Muscle layer of duodenum (tissue), 2 donors: Measurements from ENCODE around the gene SLC9C1.

Source experiments
- H3K27ac ChIP-seq: one replicate; pipeline ENCODE4 v1.7.0; 2013; ENCODE audit warnings: mild to moderate bottlenecking, low read length
- H3K27me3 ChIP-seq: one replicate; pipeline ENCODE4 v1.7.0; 2013; ENCODE audit warnings: low read depth, mild to moderate bottlenecking, control low read depth, low read length
- H3K36me3 ChIP-seq, 2 donors: one replicate each; pipeline ENCODE4 v1.7.0; 2013; ENCODE audit warnings: low read length in 2 of 2, control low read depth in 1 of 2, mild to moderate bottlenecking in 1 of 2; ENCODE audit not compliant: insufficient read depth in 2 of 2, control insufficient read depth in 1 of 2
- H3K4me1 ChIP-seq, 2 donors: one replicate each; pipeline ENCODE4 v1.7.0; 2013; ENCODE audit warnings: low read length in 2 of 2, mild to moderate bottlenecking in 2 of 2, control low read depth in 1 of 2, moderate library complexity in 1 of 2; ENCODE audit not compliant: insufficient read depth in 2 of 2, control insufficient read depth in 1 of 2
- H3K4me3 ChIP-seq, 2 donors: one replicate each; pipeline ENCODE4 v1.7.0; 2013; ENCODE audit warnings: low read length in 2 of 2, low read depth in 1 of 2, mild to moderate bottlenecking in 1 of 2
- H3K9me3 ChIP-seq, 2 donors: one replicate each; pipeline ENCODE4 v1.7.0; 2013; ENCODE audit warnings: low read length in 2 of 2, control low read depth in 1 of 2, mild to moderate bottlenecking in 1 of 2; ENCODE audit not compliant: control insufficient read depth in 1 of 2
- donor health status: healthy.

The SLC9C1 gene

DNA sequence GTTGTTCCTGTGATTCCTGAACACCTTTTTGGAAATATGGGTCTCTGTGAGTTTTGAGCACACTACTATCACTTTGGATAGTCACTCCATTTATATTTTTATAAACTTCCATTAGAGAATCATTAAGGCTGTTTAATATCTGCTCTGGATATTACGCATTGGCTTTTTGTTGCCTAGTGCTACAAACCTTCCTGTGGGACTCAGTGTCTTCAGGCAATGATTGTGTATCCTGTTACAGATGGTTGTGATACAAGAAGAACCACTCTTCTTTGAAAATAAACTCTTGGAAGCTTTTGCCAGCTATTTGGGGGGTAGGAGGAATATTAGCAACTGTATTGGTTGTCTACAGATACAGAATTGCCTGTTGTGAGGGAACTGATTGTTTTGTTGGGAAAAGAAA, 176.6 kb downstream of the SLC9C1 start:
- no peaks in the 10 kb centered on the region for H3K9me3 ChIP-seq
- no peak overlapping the region for H3K4me3 ChIP-seq
- H3K27ac ChIP-seq, result no peak overlapping the region
- H3K4me1 ChIP-seq, result no peaks in the 10 kb centered on the region
- H3K27me3 ChIP-seq, result no peaks in the 10 kb centered on the region
- H3K36me3 ChIP-seq, result no peaks in the 10 kb centered on the region

GRCh38 chr3:112116748-112117186, 177.2 kb downstream of the SLC9C1 start:
- H3K4me1 ChIP-seq, result no peaks in the 10 kb centered on the region
- no peaks in the 10 kb centered on the region for H3K36me3 ChIP-seq
- no peaks in the 10 kb centered on the region for H3K9me3 ChIP-seq
- no peaks in the 10 kb centered on the region for H3K27me3 ChIP-seq
- H3K27ac ChIP-seq, result no peak overlapping the region
- H3K4me3 ChIP-seq, result peak overlapping the region in 1 of 2 donors; percentile 30

- Histone ChIP-seq H3K27me3 (no peaks in the 10 kb centered on the region), H3K9me3 (no peaks in the 10 kb centered on the region), H3K27ac (no peak overlapping the region), H3K4me3 (no peak overlapping the region), H3K4me1 (no peaks in the 10 kb centered on the region), H3K36me3 (no peaks in the 10 kb centered on the region)
These were observed 178.1 kb downstream of the SLC9C1 start for GRCh38 chr3:112115806-112116383.

GRCh38 chr3:112115161-112115739, 178.8 kb downstream of the SLC9C1 start:
- Histone ChIP-seq H3K4me3 (no peak overlapping the region), H3K27ac (no peak overlapping the region), H3K4me1 (no peaks in the 10 kb centered on the region), H3K36me3 (no peaks in the 10 kb centered on the region), H3K9me3 (no peaks in the 10 kb centered on the region), H3K27me3 (no peaks in the 10 kb centered on the region)

DNA sequence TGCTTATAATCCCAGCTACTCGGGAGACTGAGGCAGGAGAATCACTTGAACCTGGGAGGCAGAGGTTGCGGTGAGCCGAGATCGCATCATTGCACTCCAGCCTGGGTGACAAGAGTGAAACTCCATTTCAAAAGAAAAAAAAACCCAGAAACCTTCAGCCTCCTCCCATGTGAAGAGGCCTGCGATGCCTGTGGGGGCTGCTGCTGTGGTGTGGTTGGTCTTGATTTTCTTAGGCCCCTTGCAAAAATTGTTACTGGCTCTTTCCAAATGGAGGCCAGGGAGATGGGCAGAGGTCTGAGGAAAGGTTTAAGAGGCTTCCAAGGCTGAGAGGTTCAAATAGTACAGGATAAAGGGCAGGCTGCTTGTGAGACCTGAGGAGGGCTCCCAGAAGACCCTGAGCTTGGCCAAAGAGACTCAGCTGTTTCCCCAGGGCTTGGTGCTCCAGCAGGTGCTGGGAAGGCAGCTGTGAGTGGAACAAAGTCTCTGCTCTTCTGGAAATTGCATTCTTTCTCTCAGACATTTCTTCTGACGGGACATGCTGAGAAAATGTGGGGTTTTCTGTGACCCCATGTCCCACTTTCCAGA, 179.3 kb downstream of the SLC9C1 start:
- Histone ChIP-seq H3K4me3 (no peak overlapping the region), H3K4me1 (no peaks in the 10 kb centered on the region), H3K9me3 (no peaks in the 10 kb centered on the region)

DNA sequence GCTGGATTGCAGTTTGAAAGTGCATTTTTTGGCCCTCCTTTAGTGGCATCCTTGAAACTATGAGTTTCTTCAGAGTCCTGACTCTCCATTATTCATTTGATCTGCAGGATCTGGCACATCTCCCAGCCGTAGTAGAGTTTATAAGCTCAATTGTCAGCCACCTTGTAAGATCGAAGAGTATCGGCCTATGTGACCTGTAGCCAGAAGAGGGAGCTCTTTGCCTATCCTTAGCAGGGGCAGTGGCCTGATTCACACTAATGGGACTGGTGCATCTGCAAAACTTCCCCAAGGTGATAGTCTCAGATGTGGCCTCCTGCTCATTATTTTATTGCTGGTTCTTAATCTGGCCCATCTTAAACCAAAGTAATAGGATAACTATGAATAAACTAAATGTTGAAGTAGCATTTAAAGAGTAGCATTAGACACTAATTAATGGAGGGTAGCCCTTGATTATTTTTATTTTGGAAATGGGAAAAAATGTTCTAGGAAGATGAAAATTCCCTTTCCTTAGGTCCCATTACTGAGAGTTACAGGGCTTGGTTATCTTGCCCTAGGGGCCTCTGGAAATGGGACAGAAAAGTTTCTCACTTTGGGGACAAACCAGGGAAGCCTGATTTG, 182.1 kb downstream of the SLC9C1 start:
- Histone ChIP-seq H3K9me3 (no peaks in the 10 kb centered on the region), H3K4me3 (no peak overlapping the region), H3K27me3 (no peaks in the 10 kb centered on the region), H3K36me3 (no peaks in the 10 kb centered on the region), H3K4me1 (no peaks in the 10 kb centered on the region), H3K27ac (no peak overlapping the region)

More for the DNA sequence above, 179.3 kb downstream of the SLC9C1 start:
- Histone ChIP-seq H3K27ac (no peak overlapping the region), H3K27me3 (no peaks in the 10 kb centered on the region), H3K36me3 (no peaks in the 10 kb centered on the region)

- Histone ChIP-seq H3K4me1 (no peaks in the 10 kb centered on the region), H3K27me3 (no peaks in the 10 kb centered on the region)
These were observed 184.7 kb downstream of the SLC9C1 start for GRCh38 chr3:112109322-112109721.

GRCh38 chr3:112104774-112105173, 189.2 kb downstream of the SLC9C1 start:
- Histone ChIP-seq H3K36me3 (no peaks in the 10 kb centered on the region), H3K27ac (no peak overlapping the region), H3K4me1 (no peaks in the 10 kb centered on the region), H3K4me3 (no peak overlapping the region), H3K9me3 (no peaks in the 10 kb centered on the region), H3K27me3 (no peaks in the 10 kb centered on the region)

More at GRCh38 chr3:112109322-112109721, 184.7 kb downstream of the SLC9C1 start:
- H3K36me3 ChIP-seq, result no peaks in the 10 kb centered on the region
- no peaks in the 10 kb centered on the region for H3K9me3 ChIP-seq
- H3K4me3 ChIP-seq, result no peak overlapping the region
- no peak overlapping the region for H3K27ac ChIP-seq

- peaks cover 0 to 5% of the 10 kb centered on the region in 2 donors for H3K4me1 ChIP-seq
- no peaks in the 10 kb centered on the region for H3K27me3 ChIP-seq
- H3K27ac ChIP-seq, result no peak overlapping the region
- H3K36me3 ChIP-seq, result no peaks in the 10 kb centered on the region
- H3K4me3 ChIP-seq, result no peak overlapping the region
- H3K9me3 ChIP-seq, result no peaks in the 10 kb centered on the region
These were observed 192.1 kb downstream of the SLC9C1 start for GRCh38 chr3:112101916-112102315.

- no peaks in the 10 kb centered on the region for H3K27me3 ChIP-seq
- H3K4me3 ChIP-seq, result no peak overlapping the region
- peaks cover 0 to 5% of the 10 kb centered on the region in 2 donors for H3K4me1 ChIP-seq
- no peaks in the 10 kb centered on the region for H3K9me3 ChIP-seq
- H3K36me3 ChIP-seq, result no peaks in the 10 kb centered on the region
- H3K27ac ChIP-seq, result no peak overlapping the region
These were observed 196.6 kb downstream of the SLC9C1 start for GRCh38 chr3:112097378-112097777.

DNA sequence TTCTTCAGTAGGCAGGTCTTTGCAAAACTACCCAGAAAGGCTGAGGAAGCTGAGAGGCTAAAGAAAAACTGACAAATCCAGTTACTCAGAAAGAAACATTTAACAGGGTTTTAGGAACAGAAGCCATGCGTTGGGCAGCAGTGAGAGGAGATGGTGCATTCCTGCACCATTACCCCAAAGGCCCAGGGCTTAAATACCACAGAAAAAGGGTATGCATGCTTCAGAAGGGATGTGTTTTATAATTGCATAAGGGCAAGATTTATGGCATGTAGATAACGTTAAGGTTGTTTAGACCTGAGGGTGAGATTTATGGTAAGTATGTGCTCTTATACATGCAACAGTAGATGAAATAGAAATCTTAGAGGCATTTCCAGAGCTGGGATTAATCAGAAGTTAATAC, 197.8 kb downstream of the SLC9C1 start:
- Histone ChIP-seq H3K9me3 (no peaks in the 10 kb centered on the region), H3K27ac (no peak overlapping the region), H3K4me1 (peaks cover 0 to 5% of the 10 kb centered on the region in 2 donors), H3K4me3 (no peak overlapping the region), H3K36me3 (no peaks in the 10 kb centered on the region), H3K27me3 (no peaks in the 10 kb centered on the region)
